Measurements from ENCODE around the gene PLCL2. TPM values are rescaled to one million over a fixed set of nuclear protein-coding genes. Genes with fewer than 3 reads are reported as not detected.

The PLCL2 gene
- polyA plus RNA-seq, 2 of the 4 experiments (the other 2 are of a cell fraction): 2.1 to 3.0 TPM

DNA sequence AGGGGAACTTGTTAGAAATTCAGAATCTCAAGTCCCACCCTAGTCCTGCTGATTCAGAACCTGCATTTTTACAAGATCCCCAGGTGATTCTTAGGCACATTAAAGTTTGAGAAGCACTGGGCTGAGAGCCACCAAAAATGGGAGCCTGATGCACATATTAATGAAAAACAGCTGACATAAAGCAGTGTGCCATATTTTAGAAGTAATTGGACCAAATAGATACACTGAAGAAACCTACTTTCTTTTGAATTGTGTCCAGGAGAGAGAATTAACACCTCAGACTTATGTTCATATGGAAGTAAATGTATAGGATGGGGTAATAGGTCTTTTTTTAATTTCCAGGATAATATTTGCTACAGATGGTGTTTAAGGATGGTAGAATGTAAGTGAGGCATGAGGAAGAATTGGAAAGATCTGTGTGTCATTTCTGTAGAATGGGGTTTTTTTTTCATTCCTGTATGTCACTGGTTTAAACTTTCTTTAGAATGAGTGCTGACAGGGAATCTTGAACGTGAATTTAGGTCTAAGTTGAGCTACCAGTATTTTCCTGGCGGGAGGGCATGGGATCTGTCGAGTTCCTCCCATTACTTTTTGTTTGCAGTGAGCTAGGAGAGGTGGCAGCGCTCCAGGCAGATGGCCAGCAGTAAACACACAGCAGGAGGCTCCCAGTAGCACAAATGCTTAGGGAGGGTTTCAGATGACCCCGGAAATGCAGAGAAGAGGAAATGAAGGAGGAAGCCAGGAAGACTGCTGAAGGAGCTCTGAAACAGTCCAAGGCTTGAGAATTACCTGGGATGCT lies 185.6 kb downstream of the PLCL2 start:
- POLR2A ChIA-PET: no interaction called here

DNA sequence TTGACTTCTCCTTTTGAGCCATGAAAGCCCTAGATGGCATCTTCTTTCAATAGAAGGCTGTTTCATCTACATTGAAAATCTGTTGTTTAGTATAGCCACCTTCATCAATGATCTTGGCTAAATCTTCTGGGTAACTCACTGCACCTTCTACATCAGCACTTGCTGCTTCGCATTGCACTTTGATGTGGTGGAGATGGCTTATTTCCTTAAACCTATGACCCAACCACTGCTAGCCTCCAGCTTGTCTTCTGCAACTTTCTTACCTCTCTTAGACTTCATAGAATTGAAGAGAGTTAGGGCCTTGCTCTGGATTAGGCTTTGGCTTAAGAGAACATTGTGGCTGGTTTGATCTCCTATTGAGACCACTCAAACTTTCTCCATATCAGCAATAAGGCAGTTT lies 189.8 kb downstream of the PLCL2 start:
- POLR2A ChIA-PET: no interaction called here
- FAIRE-seq (no peak), ATAC-seq (no peak), DNase-seq (ENCODE audit: low read depth in 1 of 2, low spot score in 1 of 2) (no peak)
- CTCF ChIA-PET: no interaction called here
- no peak overlapping the region for H3K4me2 ChIP-seq
- H3K9me3 ChIP-seq: peaks cover 2% of the 10 kb centered on the region; the same call in 1 of the 3 replicates
- no peak overlapping the region for H3K27ac ChIP-seq
- H3K4me3 ChIP-seq: no peak overlapping the region
- 95% methylated on average over 1 of the region's 1 CpG for WGBS (ENCODE audit: missing lambda C conversion rate)
- peaks cover 15% of the 10 kb centered on the region for H3K4me1 ChIP-seq
- TF ChIP-seq, protein P1, sequence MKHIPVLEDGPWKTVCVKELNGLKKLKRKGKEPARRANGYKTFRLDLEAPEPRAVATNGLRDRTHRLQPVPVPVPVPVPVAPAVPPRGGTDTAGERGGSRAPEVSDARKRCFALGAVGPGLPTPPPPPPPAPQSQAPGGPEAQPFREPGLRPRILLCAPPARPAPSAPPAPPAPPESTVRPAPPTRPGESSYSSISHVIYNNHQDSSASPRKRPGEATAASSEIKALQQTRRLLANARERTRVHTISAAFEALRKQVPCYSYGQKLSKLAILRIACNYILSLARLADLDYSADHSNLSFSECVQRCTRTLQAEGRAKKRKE (CRISPR knock-in tag; IDR thresholded peaks at IDR 0.05; ENCODE audit: low read depth): no peak
- TF ChIP-seq ZNF302 (CRISPR knock-in tag; IDR thresholded peaks at IDR 0.05): no peak
- TF ChIP-seq, protein P2, sequence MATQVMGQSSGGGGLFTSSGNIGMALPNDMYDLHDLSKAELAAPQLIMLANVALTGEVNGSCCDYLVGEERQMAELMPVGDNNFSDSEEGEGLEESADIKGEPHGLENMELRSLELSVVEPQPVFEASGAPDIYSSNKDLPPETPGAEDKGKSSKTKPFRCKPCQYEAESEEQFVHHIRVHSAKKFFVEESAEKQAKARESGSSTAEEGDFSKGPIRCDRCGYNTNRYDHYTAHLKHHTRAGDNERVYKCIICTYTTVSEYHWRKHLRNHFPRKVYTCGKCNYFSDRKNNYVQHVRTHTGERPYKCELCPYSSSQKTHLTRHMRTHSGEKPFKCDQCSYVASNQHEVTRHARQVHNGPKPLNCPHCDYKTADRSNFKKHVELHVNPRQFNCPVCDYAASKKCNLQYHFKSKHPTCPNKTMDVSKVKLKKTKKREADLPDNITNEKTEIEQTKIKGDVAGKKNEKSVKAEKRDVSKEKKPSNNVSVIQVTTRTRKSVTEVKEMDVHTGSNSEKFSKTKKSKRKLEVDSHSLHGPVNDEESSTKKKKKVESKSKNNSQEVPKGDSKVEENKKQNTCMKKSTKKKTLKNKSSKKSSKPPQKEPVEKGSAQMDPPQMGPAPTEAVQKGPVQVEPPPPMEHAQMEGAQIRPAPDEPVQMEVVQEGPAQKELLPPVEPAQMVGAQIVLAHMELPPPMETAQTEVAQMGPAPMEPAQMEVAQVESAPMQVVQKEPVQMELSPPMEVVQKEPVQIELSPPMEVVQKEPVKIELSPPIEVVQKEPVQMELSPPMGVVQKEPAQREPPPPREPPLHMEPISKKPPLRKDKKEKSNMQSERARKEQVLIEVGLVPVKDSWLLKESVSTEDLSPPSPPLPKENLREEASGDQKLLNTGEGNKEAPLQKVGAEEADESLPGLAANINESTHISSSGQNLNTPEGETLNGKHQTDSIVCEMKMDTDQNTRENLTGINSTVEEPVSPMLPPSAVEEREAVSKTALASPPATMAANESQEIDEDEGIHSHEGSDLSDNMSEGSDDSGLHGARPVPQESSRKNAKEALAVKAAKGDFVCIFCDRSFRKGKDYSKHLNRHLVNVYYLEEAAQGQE (IDR thresholded peaks at IDR 0.05): no peak

More for the DNA sequence above, 185.6 kb downstream of the PLCL2 start:
- Histone ChIP-seq H3K4me3 (no peak overlapping the region), H3K9me3 (no peaks in the 10 kb centered on the region), H3K4me2 (peak overlapping the region; percentile 58), H3K4me1 (peaks cover 18% of the 10 kb centered on the region), H3K27ac (peak overlapping the region; percentile 58 to 84)
- ATAC-seq: peak; percentile 47 to 97; a peak in 4 of 6 replicates
- TF ChIP-seq, protein P3, sequence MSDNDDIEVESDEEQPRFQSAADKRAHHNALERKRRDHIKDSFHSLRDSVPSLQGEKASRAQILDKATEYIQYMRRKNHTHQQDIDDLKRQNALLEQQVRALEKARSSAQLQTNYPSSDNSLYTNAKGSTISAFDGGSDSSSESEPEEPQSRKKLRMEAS (IDR thresholded peaks at IDR 0.05): peak; percentile 27; the same call in 1 of the 2 replicates
- TF ChIP-seq, protein P1 (CRISPR knock-in tag; IDR thresholded peaks at IDR 0.05; ENCODE audit: low read depth): no peak
- 8% methylated on average over 5 of the region's 5 CpGs for WGBS (ENCODE audit: missing lambda C conversion rate)
- no peak for FAIRE-seq
- peak; percentile 25 to 76 for DNase-seq (ENCODE audit: low read depth in 1 of 2, low spot score in 1 of 2)
- CTCF ChIA-PET: no interaction called here

DNA sequence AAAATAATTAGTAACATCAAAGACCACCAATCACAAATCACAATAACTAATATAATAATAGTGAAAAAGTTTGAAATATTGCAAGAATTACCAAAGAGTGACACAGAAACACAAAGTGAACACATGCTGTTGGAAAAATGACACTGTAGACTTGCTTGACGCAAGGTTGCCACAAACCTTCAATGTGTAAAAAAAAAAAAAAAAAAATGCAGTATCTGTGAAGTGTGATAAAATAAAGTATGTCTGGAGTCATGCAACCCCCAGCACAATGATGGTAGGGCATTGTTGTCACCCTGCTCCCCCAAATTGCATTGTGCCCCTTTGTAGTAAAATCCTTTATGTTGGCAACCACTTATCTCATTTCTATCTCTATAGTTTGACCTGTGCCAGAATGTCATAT lies 190.6 kb downstream of the PLCL2 start:
- TF ChIP-seq HDAC2 (IDR thresholded peaks at IDR 0.05) (no peak), CHD2 (IDR thresholded peaks at IDR 0.05; ENCODE audit: low read length, partially characterized antibody) (no peak), HOXB13 (CRISPR knock-in tag; IDR thresholded peaks at IDR 0.05; ENCODE audit: low read depth) (no peak), NR3C1 (IDR thresholded peaks at IDR 0.05) (no peak), HOXB5 (CRISPR knock-in tag; IDR thresholded peaks at IDR 0.05) (no peak), GATA3 (IDR thresholded peaks at IDR 0.05; ENCODE audit: borderline replicate concordance) (no peak), NPAS2 (CRISPR knock-in tag; IDR thresholded peaks at IDR 0.05; ENCODE audit: borderline replicate concordance) (no peak), MYC (IDR thresholded peaks at IDR 0.05; ENCODE audit: borderline replicate concordance, low read length) (no peak), RAD21 (conservative IDR thresholded peaks at IDR 0.05 in 1 of 2, IDR thresholded peaks at IDR 0.05 in 1 of 2) (no peak), SREBF2 (IDR thresholded peaks at IDR 0.05) (no peak), POLR2A (IDR thresholded peaks at IDR 0.05; ENCODE audit: low read length) (no peak)
- TF ChIP-seq, protein P3 (IDR thresholded peaks at IDR 0.05): no peak
- H3K4me3 ChIP-seq: no peak overlapping the region
- peaks cover 2% of the 10 kb centered on the region; the same call in 1 of the 3 replicates for H3K9me3 ChIP-seq
- no peak for DNase-seq (ENCODE audit: low read depth in 1 of 2, low spot score in 1 of 2)
- CTCF ChIA-PET: no interaction called here
- FAIRE-seq: no peak
- WGBS (ENCODE audit: missing lambda C conversion rate): 100% methylated on average over 1 of the region's 1 CpG
- no peak overlapping the region for H3K27ac ChIP-seq
- H3K4me2 ChIP-seq: no peak overlapping the region
- peaks cover 8% of the 10 kb centered on the region for H3K4me1 ChIP-seq
- POLR2A ChIA-PET: no interaction called here
- ATAC-seq: no peak
